OCI-LY7 (cell line): ENCODE data around the gene IER5L.

Experiments
- CTCF ChIP-seq: fragments of 200-600 bp; sonication (generic); conservative IDR thresholded peaks from 2 replicates; pipeline ENCODE4 v1.5.1; 2014; ENCODE audit warnings: mild to moderate bottlenecking, antibody characterized with exemption, low read length, moderate library complexity, mixed read lengths
- EZH2phosphoT487 ChIP-seq: fragments of 200-600 bp; sonication (generic); IDR thresholded peaks from 2 replicates; pipeline ENCODE4 v1.6.1; 2018; ENCODE audit warnings: low read depth, borderline replicate concordance, mild to moderate bottlenecking, mixed run types, antibody characterized with exemption, low read length, moderate library complexity, mixed read lengths

DNA sequence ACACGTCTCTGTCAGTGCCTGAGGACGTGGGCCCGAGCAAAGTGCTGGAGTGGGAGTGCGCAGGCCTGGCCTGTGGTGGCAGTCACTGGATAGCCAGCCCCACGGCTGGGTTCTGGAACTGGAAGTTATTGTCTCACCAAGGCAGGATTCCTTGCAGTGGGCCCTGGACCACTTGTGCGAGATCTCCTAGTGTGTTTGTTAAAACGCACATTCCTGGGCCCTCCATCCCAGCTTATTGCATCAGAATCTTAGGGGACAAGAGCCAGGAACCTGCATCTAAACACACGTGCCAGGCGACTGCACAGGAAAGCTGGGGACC lies 40.0 kb downstream of the IER5L start:
- TF ChIP-seq CTCF: no peak
- no peak for TF ChIP-seq EZH2phosphoT487
